Transverse colon (tissue), 3 donors: ENCODE results near the gene DHRS1.

ENCODE experiments used
- POLR2A ChIP-seq: fragments of 450-650 bp; IDR thresholded peaks from one replicate; pipeline ENCODE4 v1.6.1; 2016; ENCODE audit warnings: antibody characterized with exemption, mild to moderate bottlenecking, moderate library complexity
- TF ChIP-seq, protein P1 (sequence below), 5 experiments: fragments of 200-600 bp in 3 of 5; fragments of 450-650 bp in 2 of 5; sonication (generic) in 3 of 5; IDR thresholded peaks; 1 replicate in 2 of 5; 2 replicates in 3 of 5; pipeline ENCODE4 v1.5.1; 2016 to 2017; ENCODE audit warnings: antibody characterized with exemption in 5 of 5, inconsistent platforms in 3 of 5, mild to moderate bottlenecking in 2 of 5, moderate library complexity in 1 of 5

DNA sequence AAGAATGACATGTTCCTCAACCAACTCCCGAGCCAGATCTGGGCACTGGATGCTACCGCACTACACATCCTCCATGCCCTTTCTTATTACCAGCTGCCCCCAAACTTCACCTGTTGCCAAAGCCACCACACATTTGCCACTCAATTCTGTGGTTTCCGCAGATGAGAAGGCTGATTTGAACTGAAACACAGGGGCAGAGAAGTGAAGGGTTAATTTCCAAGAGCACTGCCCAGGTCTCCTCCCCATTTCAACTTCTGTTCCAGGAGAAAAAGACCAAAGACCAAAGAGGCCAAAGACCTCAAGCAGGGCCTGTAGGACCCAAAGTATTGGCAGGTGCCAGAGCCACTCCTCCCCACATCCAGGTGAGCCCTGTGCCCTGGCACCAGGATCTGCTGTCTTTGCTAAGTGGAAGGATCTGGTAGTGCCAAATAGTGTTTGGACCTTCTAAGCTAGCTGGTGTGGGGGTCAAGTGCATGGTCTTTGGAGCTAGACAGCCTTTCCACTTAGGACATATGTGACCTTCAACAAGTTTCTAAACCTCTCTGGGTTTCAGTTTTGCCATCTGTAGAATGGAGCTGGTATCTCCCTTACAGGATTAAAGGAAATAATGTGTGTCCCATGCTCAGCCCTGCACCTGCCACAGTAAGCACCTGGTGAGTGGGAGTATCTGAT is 8.0 kb downstream of the DHRS1 start:
- TF ChIP-seq, protein P1, sequence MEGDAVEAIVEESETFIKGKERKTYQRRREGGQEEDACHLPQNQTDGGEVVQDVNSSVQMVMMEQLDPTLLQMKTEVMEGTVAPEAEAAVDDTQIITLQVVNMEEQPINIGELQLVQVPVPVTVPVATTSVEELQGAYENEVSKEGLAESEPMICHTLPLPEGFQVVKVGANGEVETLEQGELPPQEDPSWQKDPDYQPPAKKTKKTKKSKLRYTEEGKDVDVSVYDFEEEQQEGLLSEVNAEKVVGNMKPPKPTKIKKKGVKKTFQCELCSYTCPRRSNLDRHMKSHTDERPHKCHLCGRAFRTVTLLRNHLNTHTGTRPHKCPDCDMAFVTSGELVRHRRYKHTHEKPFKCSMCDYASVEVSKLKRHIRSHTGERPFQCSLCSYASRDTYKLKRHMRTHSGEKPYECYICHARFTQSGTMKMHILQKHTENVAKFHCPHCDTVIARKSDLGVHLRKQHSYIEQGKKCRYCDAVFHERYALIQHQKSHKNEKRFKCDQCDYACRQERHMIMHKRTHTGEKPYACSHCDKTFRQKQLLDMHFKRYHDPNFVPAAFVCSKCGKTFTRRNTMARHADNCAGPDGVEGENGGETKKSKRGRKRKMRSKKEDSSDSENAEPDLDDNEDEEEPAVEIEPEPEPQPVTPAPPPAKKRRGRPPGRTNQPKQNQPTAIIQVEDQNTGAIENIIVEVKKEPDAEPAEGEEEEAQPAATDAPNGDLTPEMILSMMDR (IDR thresholded peaks at IDR 0.05), result no peak
- TF ChIP-seq POLR2A, result no peak
